SJSA1 (cell line): ENCODE data around the gene CPZ. TPM values are rescaled to one million over a fixed set of nuclear protein-coding genes. Genes with fewer than 3 reads are reported as not detected.

Experiments used
- DNase-seq, 2 experiments: peaks; one replicate each; pipeline ENCODE4 v3.0.0-alpha.2; 2015 to 2020; ENCODE audit warnings: low spot score in 2 of 2, low read depth in 1 of 2
- H3K27ac ChIP-seq: fragments of 250-450 bp; sonication (Bioruptor Pico); 2 replicates; pipeline ENCODE4 v1.5.1; 2020; ENCODE audit warnings: mild to moderate bottlenecking, moderate library complexity
- H3K27me3 ChIP-seq: fragments of 250-450 bp; sonication (Bioruptor Pico); replicated peaks from 2 replicates; pipeline ENCODE4 v1.5.1; 2020; ENCODE audit warnings: mild to moderate bottlenecking, moderate library complexity
- H3K36me3 ChIP-seq: fragments of 250-450 bp; sonication (Bioruptor Pico); 2 replicates; pipeline ENCODE4 v1.5.1; 2020; ENCODE audit warnings: mild to moderate bottlenecking
- H3K4me1 ChIP-seq: fragments of 250-450 bp; sonication (Bioruptor Pico); replicated peaks from 2 replicates; pipeline ENCODE4 v1.6.1; 2021; ENCODE audit warnings: mild to moderate bottlenecking
- H3K4me3 ChIP-seq: fragments of 250-450 bp; sonication (Bioruptor Pico); 2 replicates; pipeline ENCODE4 v1.5.1; 2020; ENCODE audit warnings: mild to moderate bottlenecking
- H3K9me3 ChIP-seq: fragments of 250-450 bp; sonication (Bioruptor Pico); replicated peaks from 2 replicates; pipeline ENCODE4 v1.5.1; 2020; ENCODE audit warnings: mild to moderate bottlenecking
- total RNA-seq: library from RNA; depleted of rRNA; stranded (reverse); fragments of >200 nt; shearing (Covaris generic); gene quantifications from 2 replicates; pipeline ENCODE4 v1.2.3, GENCODE V29; 2014

Gene CPZ
- total RNA-seq, 1 experiment from 2014 or later, result 165 TPM

- Histone ChIP-seq H3K36me3 (no peaks in the 10 kb centered on the region), H3K4me3 (no peak within 1 kb of the TSS), H3K27ac (no peak within 1 kb of the TSS), H3K9me3 (no peaks in the 10 kb centered on the region), H3K4me1 (peaks cover 21% of the 10 kb centered on the region), H3K27me3 (no peaks in the 10 kb centered on the region)
- peak in 1 of 2 experiments; percentile 43 for DNase-seq
Observed at GRCh38 chr4:8580321-8581093, 12.1 kb upstream of the CPZ start, which contains the start of gene GPR78. Gene GPR78, plus strand, starts transcription at chr4:8580392. Its CDS starts 591 bp downstream, at chr4:8580983.

GRCh38 chr4:8581094-8581861, 11.3 kb upstream of the CPZ start:
- H3K4me3 ChIP-seq, result no peak overlapping the region
- H3K27ac ChIP-seq, result no peak overlapping the region
- H3K27me3 ChIP-seq, result no peaks in the 10 kb centered on the region
- H3K4me1 ChIP-seq, result peaks cover 28% of the 10 kb centered on the region
- H3K36me3 ChIP-seq, result no peaks in the 10 kb centered on the region
- H3K9me3 ChIP-seq, result no peaks in the 10 kb centered on the region
- no peak for DNase-seq

- Histone ChIP-seq H3K9me3 (no peaks in the 10 kb centered on the region), H3K36me3 (no peaks in the 10 kb centered on the region), H3K27me3 (no peaks in the 10 kb centered on the region), H3K4me1 (peaks cover 36% of the 10 kb centered on the region), H3K27ac (no peak overlapping the region), H3K4me3 (no peak overlapping the region)
- DNase-seq, result no peak
Observed at GRCh38 chr4:8582016-8582415, 10.5 kb upstream of the CPZ start.

GRCh38 chr4:8582436-8582835, 10.1 kb upstream of the CPZ start:
- Histone ChIP-seq H3K4me3 (no peak overlapping the region), H3K36me3 (no peaks in the 10 kb centered on the region), H3K27me3 (no peaks in the 10 kb centered on the region), H3K4me1 (peaks cover 40% of the 10 kb centered on the region), H3K27ac (no peak overlapping the region), H3K9me3 (no peaks in the 10 kb centered on the region)
- DNase-seq, result no peak

- no peaks in the 10 kb centered on the region for H3K9me3 ChIP-seq
- H3K4me3 ChIP-seq, result no peak overlapping the region
- no peak overlapping the region for H3K27ac ChIP-seq
- H3K4me1 ChIP-seq, result peaks cover 44% of the 10 kb centered on the region
- DNase-seq, result no peak
- H3K27me3 ChIP-seq, result no peaks in the 10 kb centered on the region
- no peaks in the 10 kb centered on the region for H3K36me3 ChIP-seq
Observed at GRCh38 chr4:8582941-8583654, 9.5 kb upstream of the CPZ start.

GRCh38 chr4:8583655-8584025, 8.9 kb upstream of the CPZ start:
- Histone ChIP-seq H3K4me3 (no peak overlapping the region), H3K27me3 (no peaks in the 10 kb centered on the region), H3K36me3 (no peaks in the 10 kb centered on the region), H3K4me1 (peaks cover 44% of the 10 kb centered on the region), H3K9me3 (no peaks in the 10 kb centered on the region), H3K27ac (no peak overlapping the region)
- DNase-seq, result no peak

- DNase-seq, result no peak
- no peaks in the 10 kb centered on the region for H3K27me3 ChIP-seq
- no peaks in the 10 kb centered on the region for H3K9me3 ChIP-seq
Observed at GRCh38 chr4:8585186-8585585, 7.4 kb upstream of the CPZ start.

GRCh38 chr4:8585721-8586212, 6.8 kb upstream of the CPZ start:
- H3K36me3 ChIP-seq, result no peaks in the 10 kb centered on the region
- H3K9me3 ChIP-seq, result no peaks in the 10 kb centered on the region
- no peak overlapping the region for H3K27ac ChIP-seq
- DNase-seq, result peak; percentile 67 to 73
- H3K4me3 ChIP-seq, result no peak overlapping the region
- H3K4me1 ChIP-seq, result peaks cover 56% of the 10 kb centered on the region
- H3K27me3 ChIP-seq, result no peaks in the 10 kb centered on the region

More at GRCh38 chr4:8585186-8585585, 7.4 kb upstream of the CPZ start:
- Histone ChIP-seq H3K4me3 (no peak overlapping the region), H3K36me3 (no peaks in the 10 kb centered on the region), H3K27ac (no peak overlapping the region), H3K4me1 (peaks cover 55% of the 10 kb centered on the region)

GRCh38 chr4:8586246-8586645, 6.3 kb upstream of the CPZ start:
- no peaks in the 10 kb centered on the region for H3K27me3 ChIP-seq
- no peaks in the 10 kb centered on the region for H3K9me3 ChIP-seq
- no peak overlapping the region for H3K27ac ChIP-seq
- DNase-seq, result no peak
- H3K36me3 ChIP-seq, result no peaks in the 10 kb centered on the region
- H3K4me1 ChIP-seq, result peaks cover 59% of the 10 kb centered on the region
- H3K4me3 ChIP-seq, result no peak overlapping the region

GRCh38 chr4:8586671-8587468, 5.7 kb upstream of the CPZ start:
- Histone ChIP-seq H3K4me1 (peaks cover 65% of the 10 kb centered on the region), H3K4me3 (no peak overlapping the region), H3K27ac (no peak overlapping the region), H3K9me3 (no peaks in the 10 kb centered on the region), H3K36me3 (no peaks in the 10 kb centered on the region), H3K27me3 (no peaks in the 10 kb centered on the region)
- no peak for DNase-seq

- Histone ChIP-seq H3K27me3 (no peaks in the 10 kb centered on the region), H3K27ac (no peak overlapping the region)
Observed at GRCh38 chr4:8587469-8588195, 4.9 kb upstream of the CPZ start.

GRCh38 chr4:8588196-8588470, 4.4 kb upstream of the CPZ start:
- H3K4me3 ChIP-seq, result no peak overlapping the region
- no peaks in the 10 kb centered on the region for H3K9me3 ChIP-seq
- no peaks in the 10 kb centered on the region for H3K27me3 ChIP-seq
- no peak for DNase-seq
- no peak overlapping the region for H3K27ac ChIP-seq
- peaks cover 74% of the 10 kb centered on the region for H3K4me1 ChIP-seq
- H3K36me3 ChIP-seq, result peaks cover 5% of the 10 kb centered on the region

More at GRCh38 chr4:8587469-8588195, 4.9 kb upstream of the CPZ start:
- DNase-seq, result no peak
- Histone ChIP-seq H3K36me3 (peaks cover under 1% of the 10 kb centered on the region; the same call in 1 of the 2 replicates), H3K9me3 (no peaks in the 10 kb centered on the region), H3K4me1 (peaks cover 73% of the 10 kb centered on the region), H3K4me3 (no peak overlapping the region)

GRCh38 chr4:8589336-8589735, 3.2 kb upstream of the CPZ start:
- Histone ChIP-seq H3K4me3 (no peak overlapping the region), H3K36me3 (peaks cover 17% of the 10 kb centered on the region), H3K27me3 (no peaks in the 10 kb centered on the region), H3K9me3 (no peaks in the 10 kb centered on the region), H3K27ac (peak overlapping the region; percentile 64), H3K4me1 (peaks cover 83% of the 10 kb centered on the region)
- DNase-seq, result no peak
